Activated CD8-positive, alpha-beta T cell treated with anti-CD3 and anti-CD28 coated beads, Interleukin-2, amount 10 ng/mL, durations not matched to agents 7 days and 5 days (primary cell): ENCODE results near the gene COPS4. TPM values are rescaled to one million over a fixed set of nuclear protein-coding genes. Genes with fewer than 3 reads are reported as not detected.
"Not testable (repeated sequence)": the region's sequence is repeated elsewhere in the genome, so short reads cannot be mapped to it uniquely, and the experiment has no call there.

ENCODE experiments used
- ATAC-seq: fragments of 150-1000 bp; cut with Tn5 transposase; one replicate; pipeline ENCODE4 v1.10.0; 2021; ENCODE audit warnings: moderate library complexity
- CTCF ChIA-PET: fragments of 350-600 bp; sonication (Branson Sonifier 250); formaldehyde crosslinking; loops from one replicate; lab custom pipeline; 2021; ENCODE audit warnings: antibody characterized with exemption; lab: Charles Lee
- POLR2A ChIA-PET: fragments of 350-600 bp; sonication (Branson Sonifier 250); formaldehyde crosslinking; loops from one replicate; lab custom pipeline; 2021; ENCODE audit warnings: antibody characterized with exemption; lab: Charles Lee
- DNase-seq: peaks from one replicate; pipeline ENCODE4 v3.0.0-alpha.2; 2020
- H3K27ac Mint-ChIP-seq: one replicate; pipeline ENCODE4 v1.8.0; 2021; ENCODE audit warnings: mild to moderate bottlenecking, mixed read lengths
- H3K27me3 Mint-ChIP-seq: one replicate; pipeline ENCODE4 v1.8.0; 2021; ENCODE audit warnings: low read depth, mixed read lengths
- H3K36me3 Mint-ChIP-seq: one replicate; pipeline ENCODE4 v1.8.0; 2021; ENCODE audit warnings: low read depth, mixed read lengths
- H3K4me1 Mint-ChIP-seq: one replicate; pipeline ENCODE4 v1.8.0; 2021; ENCODE audit warnings: low read depth, mixed read lengths
- H3K4me3 Mint-ChIP-seq: one replicate; pipeline ENCODE4 v1.8.0; 2021; ENCODE audit warnings: mild to moderate bottlenecking, mixed read lengths
- H3K9me3 Mint-ChIP-seq: one replicate; pipeline ENCODE4 v1.8.0; 2022; ENCODE audit warnings: mixed read lengths; ENCODE audit not compliant: insufficient read depth
- total RNA-seq, 2 experiments: library from RNA; stranded (reverse); gene quantifications; one replicate each; pipeline ENCODE4 v1.2.3, GENCODE V29; 2021

The COPS4 gene
- total RNA-seq, 2 experiments from 2014 or later, result 33.7 to 34.6 TPM

DNA sequence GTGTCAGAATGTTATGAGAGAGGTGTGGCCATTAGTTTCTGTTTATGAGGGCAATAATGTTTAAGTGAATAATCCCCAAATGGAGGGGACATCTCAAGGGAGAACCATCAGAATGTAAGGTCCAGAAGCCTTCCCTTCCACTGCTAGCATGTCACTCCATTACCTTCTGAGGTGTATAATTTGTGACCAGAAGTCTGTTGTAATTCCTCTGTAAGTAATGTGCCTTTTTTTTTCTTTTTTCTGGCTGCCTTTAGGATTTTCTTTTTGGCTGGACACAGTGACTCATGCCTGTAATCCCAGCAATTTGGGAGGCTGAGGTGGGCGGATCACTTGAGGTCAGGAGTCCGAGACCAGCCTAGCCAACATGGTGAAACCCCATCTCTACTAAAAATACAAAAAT is 10.8 kb upstream of the COPS4 start:
- peaks cover 5% of the 10 kb centered on the region for H3K36me3 Mint-ChIP-seq
- CTCF ChIA-PET, result no interaction called here
- H3K4me1 Mint-ChIP-seq, result peaks cover 10% of the 10 kb centered on the region
- H3K9me3 Mint-ChIP-seq, result peaks cover 11% of the 10 kb centered on the region
- ATAC-seq (no peak), DNase-seq (no peak)
- no peak overlapping the region for H3K4me3 Mint-ChIP-seq
- H3K27me3 Mint-ChIP-seq, result peaks cover 7% of the 10 kb centered on the region
- H3K27ac Mint-ChIP-seq, result no peak overlapping the region
- POLR2A ChIA-PET, result interaction anchor here (0.6 kb wide), 1 partner anchor 392 kb away, joined by 3 read pairs; no protein-coding TSS in a partner anchor

GRCh38 chr4:83025563-83025962 is 9.4 kb upstream of the COPS4 start:
- ChIA-PET CTCF (interaction anchor here (1.2 to 1.5 kb wide), 2 partner anchors 9 to 11 kb away, joined by 3 to 5 read pairs; partner anchors contain the start of gene COPS4), POLR2A (interaction anchor here (0.7 kb wide), 1 partner anchor 121 kb away, joined by 3 read pairs; no protein-coding TSS in a partner anchor)
- Mint-ChIP-seq H3K9me3 (peaks cover 11% of the 10 kb centered on the region), H3K27me3 (peaks cover 14% of the 10 kb centered on the region), H3K4me3 (no peak overlapping the region), H3K27ac (no peak overlapping the region), H3K4me1 (no peaks in the 10 kb centered on the region), H3K36me3 (peaks cover 5% of the 10 kb centered on the region)
- ATAC-seq, result no peak
- DNase-seq, result no peak

GRCh38 chr4:83028976-83029375 is 6.0 kb upstream of the COPS4 start:
- no peak for DNase-seq
- ATAC-seq, result no peak
- H3K36me3 Mint-ChIP-seq, result peaks cover 5% of the 10 kb centered on the region
- ChIA-PET POLR2A (no interaction called here), CTCF (no interaction called here)
- peaks cover 11% of the 10 kb centered on the region for H3K9me3 Mint-ChIP-seq
- peaks cover 2% of the 10 kb centered on the region for H3K4me1 Mint-ChIP-seq
- H3K4me3 Mint-ChIP-seq, result no peak overlapping the region
- H3K27ac Mint-ChIP-seq, result no peak overlapping the region
- peaks cover 16% of the 10 kb centered on the region for H3K27me3 Mint-ChIP-seq

DNA sequence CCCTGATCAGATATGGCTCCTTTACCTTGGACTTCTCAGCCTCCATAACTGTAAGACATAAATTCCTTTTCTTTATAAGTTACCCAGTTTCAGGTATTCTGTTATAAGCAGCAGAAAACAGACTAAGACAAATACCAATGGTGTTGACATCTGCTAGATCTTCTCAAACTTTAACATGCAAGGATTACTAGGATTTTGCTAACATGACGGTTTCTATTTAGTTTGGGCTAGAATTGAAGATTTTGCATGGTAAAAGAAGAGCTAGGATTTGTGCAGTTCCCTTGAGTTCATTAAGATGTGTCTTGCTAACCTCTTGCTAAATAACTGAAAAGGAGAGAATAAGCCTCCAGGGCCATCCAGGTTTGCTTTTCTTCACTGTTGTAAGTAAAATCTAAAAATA is 5.3 kb upstream of the COPS4 start:
- H3K4me1 Mint-ChIP-seq, result peaks cover 2% of the 10 kb centered on the region
- DNase-seq (no peak), ATAC-seq (no peak)
- no peak overlapping the region for H3K4me3 Mint-ChIP-seq
- peaks cover 11% of the 10 kb centered on the region for H3K9me3 Mint-ChIP-seq
- peaks cover 5% of the 10 kb centered on the region for H3K36me3 Mint-ChIP-seq
- ChIA-PET POLR2A (no interaction called here), CTCF (interaction anchor here (0.9 to 1.1 kb wide), 2 partner anchors 8 to 16 kb away, joined by 3 to 4 read pairs; no protein-coding TSS in a partner anchor)
- no peak overlapping the region for H3K27ac Mint-ChIP-seq
- peaks cover 16% of the 10 kb centered on the region for H3K27me3 Mint-ChIP-seq

DNA sequence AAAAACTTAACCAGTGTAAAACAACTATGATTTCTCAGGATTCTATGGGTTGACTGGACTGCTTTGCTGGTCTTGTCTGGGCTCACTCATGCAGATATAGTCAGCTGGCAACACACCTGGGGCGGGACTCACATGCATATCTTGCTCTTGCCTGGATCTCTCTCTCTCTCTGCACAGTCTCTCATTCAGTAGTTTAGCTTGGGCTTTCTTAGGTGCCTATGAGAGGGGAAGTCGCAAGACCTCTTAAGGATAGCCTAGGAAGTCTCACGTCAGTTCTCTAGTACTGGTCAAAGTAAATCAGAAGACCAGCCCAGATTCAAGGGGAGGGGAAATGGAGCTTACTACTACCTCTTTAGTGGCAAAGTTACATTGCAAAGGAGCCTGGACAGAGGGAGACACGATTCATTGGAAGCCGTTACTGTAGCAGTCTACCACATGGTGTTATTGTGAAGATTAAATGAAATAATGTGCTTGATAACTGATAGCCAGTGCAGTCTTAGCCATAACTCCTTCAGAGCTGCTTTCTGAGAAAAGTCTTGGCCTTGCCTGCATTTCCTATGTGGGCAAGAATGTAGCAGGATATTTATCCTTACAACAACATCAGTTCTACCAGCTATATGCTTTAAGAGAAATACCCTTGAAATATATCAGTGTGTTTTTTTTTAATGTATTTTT is 2.1 kb downstream of the COPS4 start:
- DNase-seq (no peak), ATAC-seq (no peak)
- H3K27me3 Mint-ChIP-seq, result no peaks in the 10 kb centered on the region
- ChIA-PET CTCF (interaction anchor here (0.8 to 2.0 kb wide), 8 partner anchors 9 to 246 kb away, joined by 3 to 6 read pairs (median 4); no protein-coding TSS in a partner anchor), POLR2A (interaction anchor here (1.1 kb wide), 1 partner anchor 247 kb away, joined by 3 read pairs; the partner anchor contains the start of gene COQ2)
- no peaks in the 10 kb centered on the region for H3K9me3 Mint-ChIP-seq
- peaks cover 15% of the 10 kb centered on the region for H3K36me3 Mint-ChIP-seq
- no peak overlapping the region for H3K27ac Mint-ChIP-seq
- H3K4me3 Mint-ChIP-seq, result peak overlapping the region; percentile 29
- H3K4me1 Mint-ChIP-seq, result peaks cover 24% of the 10 kb centered on the region

DNA sequence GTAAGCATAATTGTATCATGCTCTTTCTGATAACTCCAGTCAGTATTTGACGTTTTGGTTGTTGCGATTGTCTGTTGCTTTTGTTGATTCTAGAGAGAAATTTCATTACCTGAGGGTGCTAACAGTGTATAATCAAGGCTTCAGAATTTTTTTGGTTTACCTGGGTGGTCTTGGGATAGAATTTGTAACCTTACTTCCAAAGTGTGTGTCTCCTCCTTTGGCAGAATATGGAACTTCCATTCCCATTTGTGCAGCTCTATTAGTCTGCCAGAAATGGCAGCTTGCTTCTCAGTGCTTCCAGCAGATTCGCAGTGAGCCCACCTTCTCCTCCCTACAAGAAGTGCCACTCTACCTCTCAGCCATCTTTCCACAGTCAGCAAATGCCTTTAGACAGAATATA is 5.3 kb downstream of the COPS4 start:
- ChIA-PET CTCF (no interaction called here), POLR2A (no interaction called here)
- H3K9me3 Mint-ChIP-seq, result no peaks in the 10 kb centered on the region
- peaks cover 14% of the 10 kb centered on the region for H3K36me3 Mint-ChIP-seq
- H3K4me3 Mint-ChIP-seq, result no peak overlapping the region
- ATAC-seq, result no peak
- no peak overlapping the region for H3K27ac Mint-ChIP-seq
- H3K4me1 Mint-ChIP-seq, result peaks cover 28% of the 10 kb centered on the region
- no peak for DNase-seq
- H3K27me3 Mint-ChIP-seq, result no peaks in the 10 kb centered on the region

DNA sequence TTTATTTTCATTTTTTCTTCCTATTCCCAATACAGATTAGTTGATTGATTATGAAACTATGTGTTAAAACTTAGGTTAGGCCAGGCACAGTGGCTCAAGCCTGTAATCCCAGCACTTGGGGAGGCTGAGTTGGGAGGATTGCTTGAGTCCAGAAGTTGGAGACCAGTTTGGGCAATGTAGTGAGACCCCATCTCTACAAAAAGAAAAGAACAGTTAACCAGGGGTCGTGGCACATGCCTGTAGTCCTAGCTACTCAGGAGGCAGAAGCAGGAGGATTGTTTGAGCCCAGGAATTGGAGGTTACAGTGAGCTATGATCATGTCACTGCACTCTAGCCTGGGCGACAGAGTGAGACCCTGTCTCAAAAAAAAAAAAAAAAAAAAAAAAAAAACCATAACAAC is 8.2 kb downstream of the COPS4 start:
- POLR2A ChIA-PET, H3K27ac Mint-ChIP-seq, H3K4me3 Mint-ChIP-seq, H3K27me3 Mint-ChIP-seq, DNase-seq, CTCF ChIA-PET, ATAC-seq, H3K9me3 Mint-ChIP-seq: not testable (repeated sequence)
- peaks cover 16% of the 10 kb centered on the region for H3K36me3 Mint-ChIP-seq
- H3K4me1 Mint-ChIP-seq, result peaks cover 13% of the 10 kb centered on the region

GRCh38 chr4:83043801-83044407 is 8.9 kb downstream of the COPS4 start:
- H3K36me3 Mint-ChIP-seq, result peaks cover 15% of the 10 kb centered on the region
- H3K27me3 Mint-ChIP-seq, result no peaks in the 10 kb centered on the region
- POLR2A ChIA-PET, result no interaction called here

DNA sequence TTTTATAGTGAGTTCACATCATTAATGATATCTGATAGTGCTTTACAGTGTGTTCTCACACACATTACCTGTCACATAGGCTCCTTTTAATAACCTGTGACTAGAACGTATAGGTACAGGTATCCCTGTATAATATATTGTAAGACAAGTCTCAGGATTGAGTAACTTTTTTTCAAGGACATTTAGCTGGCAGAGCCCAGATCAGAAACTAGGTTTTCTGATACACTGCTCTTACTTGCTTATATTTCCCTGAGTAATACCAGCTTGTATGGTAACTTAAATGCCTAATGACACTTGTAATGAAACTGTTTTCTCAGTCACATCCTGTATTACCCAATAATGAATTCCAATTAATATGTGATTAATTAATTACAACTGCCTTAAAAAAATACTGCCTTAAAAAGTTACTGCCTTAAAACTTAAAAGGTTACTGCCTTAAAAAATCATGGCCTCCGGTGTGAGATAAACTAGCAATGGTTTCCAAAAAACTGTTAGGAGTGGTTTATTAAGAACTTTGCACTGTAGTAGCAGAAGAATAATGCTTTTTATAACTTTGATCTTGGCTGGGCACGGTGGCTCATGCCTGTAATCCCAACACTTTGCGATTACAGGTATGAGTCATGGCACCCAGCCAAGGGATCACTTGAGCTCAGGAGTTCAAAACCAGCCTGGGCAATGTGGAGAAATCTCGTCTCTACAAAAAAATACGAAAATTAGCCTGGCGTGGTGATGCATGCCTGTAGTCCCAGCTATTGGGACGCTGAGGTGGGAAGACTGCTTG is 11.9 kb downstream of the COPS4 start:
- Mint-ChIP-seq H3K4me3 (no peak overlapping the region), H3K36me3 (peaks cover 21% of the 10 kb centered on the region), H3K4me1 (peaks cover 9% of the 10 kb centered on the region), H3K27me3 (no peaks in the 10 kb centered on the region), H3K9me3 (no peaks in the 10 kb centered on the region), H3K27ac (no peak overlapping the region)
- ATAC-seq (no peak), DNase-seq (no peak)
- POLR2A ChIA-PET, result interaction anchor here (1.0 kb wide), 1 partner anchor 12 kb away, joined by 5 read pairs; the partner anchor contains the start of gene COPS4
- CTCF ChIA-PET, result interaction anchor here (0.9 to 1.1 kb wide), 2 partner anchors 235 to 237 kb away, joined by 3 read pairs; partner anchors contain the start of gene COQ2

More at GRCh38 chr4:83043801-83044407, 8.9 kb downstream of the COPS4 start:
- CTCF ChIA-PET, result no interaction called here
- DNase-seq (no peak), ATAC-seq (no peak)
- Mint-ChIP-seq H3K4me1 (peaks cover 13% of the 10 kb centered on the region), H3K4me3 (no peak overlapping the region), H3K27ac (no peak overlapping the region), H3K9me3 (no peaks in the 10 kb centered on the region)

- H3K9me3 Mint-ChIP-seq, H3K4me3 Mint-ChIP-seq, H3K27ac Mint-ChIP-seq, DNase-seq, ATAC-seq, H3K27me3 Mint-ChIP-seq, POLR2A ChIA-PET, H3K4me1 Mint-ChIP-seq: not testable (repeated sequence)
- CTCF ChIA-PET, result interaction anchor here (1.2 kb wide), 1 partner anchor 232 kb away, joined by 4 read pairs; no protein-coding TSS in a partner anchor
- H3K36me3 Mint-ChIP-seq, result peaks cover 26% of the 10 kb centered on the region
Observed at GRCh38 chr4:83048781-83049180, 13.8 kb downstream of the COPS4 start.

DNA sequence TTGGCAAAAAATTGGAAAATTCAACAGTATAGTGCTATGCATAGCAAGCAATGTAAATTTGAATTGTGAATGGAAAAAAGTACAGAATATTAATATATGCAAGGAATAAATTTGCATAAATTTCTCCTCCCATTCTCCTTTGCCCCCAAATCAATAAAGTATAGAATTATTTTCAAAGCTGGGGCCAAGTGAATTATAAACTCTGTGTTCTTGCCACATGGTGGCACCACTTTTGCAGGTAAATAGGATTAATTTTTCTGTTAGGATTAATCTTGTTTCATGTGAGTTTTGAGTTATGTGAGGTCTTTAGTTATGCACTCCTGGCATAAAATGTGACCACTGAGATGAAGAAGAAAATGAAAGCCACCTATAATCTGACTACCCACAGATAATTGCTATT is 19.9 kb downstream of the COPS4 start:
- Mint-ChIP-seq H3K9me3 (no peaks in the 10 kb centered on the region), H3K36me3 (peaks cover 32% of the 10 kb centered on the region), H3K4me1 (no peaks in the 10 kb centered on the region), H3K27me3 (no peaks in the 10 kb centered on the region), H3K27ac (no peak overlapping the region), H3K4me3 (no peak overlapping the region)
- POLR2A ChIA-PET, result no interaction called here
- DNase-seq (peak; percentile 41), ATAC-seq (no peak)
- CTCF ChIA-PET, result interaction anchor here (1.0 to 7.5 kb wide), 8 partner anchors 20 to 227 kb away, joined by 3 to 47 read pairs (median 4); partner anchors contain the start of genes COPS4 and PLAC8
